Gastrocnemius medialis (tissue), 4 donors: ENCODE measurements around the gene GALK2. TPM values are rescaled to one million over a fixed set of nuclear protein-coding genes. Genes with fewer than 3 reads are reported as not detected.
"Not testable (repeated sequence)": the region's sequence is repeated elsewhere in the genome, so short reads cannot be mapped to it uniquely, and the experiment has no call there.

Source experiments
- ATAC-seq, 2 donors: fragments of 150-250 bp; one replicate each; pipeline ENCODE4 v1.9.1; 2016
- DNase-seq, 2 donors: peaks; one replicate each; pipeline ENCODE4 v3.0.0-alpha.2; 2019
- H3K27ac ChIP-seq, 4 donors: fragments of 200-600 bp; sonication (generic); 1 replicate in 1 of 4; 2 replicates in 3 of 4; pipeline ENCODE4 v1.5.1; 2016 to 2018; ENCODE audit warnings: mild to moderate bottlenecking in 2 of 4, moderate library complexity in 1 of 4
- H3K27me3 ChIP-seq, 3 donors: fragments of 200-600 bp; sonication (generic) in 2 of 3; 1 replicate in 1 of 3; 2 replicates in 2 of 3; pipeline versions ENCODE4 v1.5.1 to v1.6.0; 2016 to 2019; ENCODE audit warnings: mild to moderate bottlenecking in 1 of 3, moderate library complexity in 1 of 3
- H3K36me3 ChIP-seq, 2 donors: fragments of 200-600 bp; sonication (generic) in 1 of 2; one replicate each; pipeline ENCODE4 v1.5.1; 2017 to 2018
- H3K4me1 ChIP-seq, 2 donors: fragments of 200-600 bp; sonication (generic) in 1 of 2; one replicate each; pipeline ENCODE4 v1.5.1; 2016 to 2017; ENCODE audit warnings: mild to moderate bottlenecking in 2 of 2
- H3K4me3 ChIP-seq, 4 donors: fragments of 200-600 bp; sonication (generic) in 3 of 4; 1 replicate in 1 of 4; 2 replicates in 3 of 4; pipeline ENCODE4 v1.5.1; 2016 to 2019; ENCODE audit warnings: mild to moderate bottlenecking in 2 of 4
- H3K9me3 ChIP-seq, 3 donors: fragments of 200-600 bp; sonication (generic) in 2 of 3; 1 replicate in 1 of 3; 2 replicates in 2 of 3; pipeline ENCODE4 v1.5.1; 2016 to 2019
- CTCF ChIP-seq, 5 experiments: fragments of 450-650 bp in 3 of 5; fragments of 200-600 bp in 2 of 5; sonication (generic) in 2 of 5; IDR thresholded peaks in 4 of 5; conservative IDR thresholded peaks in 1 of 5; 1 replicate in 4 of 5; 2 replicates in 1 of 5; pipeline ENCODE4 v1.5.1; 2016 to 2019; ENCODE audit warnings: antibody characterized with exemption in 5 of 5, mild to moderate bottlenecking in 3 of 5, moderate library complexity in 3 of 5
- POLR2A ChIP-seq, 2 donors: fragments of 450-650 bp; IDR thresholded peaks; one replicate each; pipeline ENCODE4 v1.6.1; 2017; ENCODE audit warnings: antibody characterized with exemption in 2 of 2, mild to moderate bottlenecking in 2 of 2, moderate library complexity in 2 of 2
- in situ Hi-C, 4 donors: fragments of 200-750 bp; cut with MboI; loops; one replicate each; pipeline versions ENCODE4 v1.15.0 to v1.8.0; 2017; ENCODE audit warnings: low sequenced_read_pairs in 4 of 4
- intact Hi-C: fragments of 100-400 bp; cut with DNase I; formaldehyde crosslinking; loops from one replicate; pipeline ENCODE4 v1.15.1; 2023; ENCODE audit warnings: low total_unique reads
- total RNA-seq, 4 donors: library from RNA; depleted of rRNA; stranded (reverse); fragments of >200 nt; gene quantifications; one replicate each; pipeline versions ENCODE4 v1.1.0 to v1.2.3, GENCODE V29; 2016

The GALK2 gene
- total RNA-seq, 4 donors from 2014 or later: 19.1 to 29.5 (median 22.9) TPM

GRCh38 chr15:49164865-49165264 is 5.2 kb upstream of the GALK2 start:
- H3K36me3 ChIP-seq: peaks cover 0 to 8% of the 10 kb centered on the region in 2 donors

GRCh38 chr15:49168016-49168415 is 2.0 kb upstream of the GALK2 start:
- Histone ChIP-seq H3K4me3 (no peak overlapping the region), H3K4me1 (no peaks in the 10 kb centered on the region), H3K9me3 (no peaks in the 10 kb centered on the region), H3K27ac (no peak overlapping the region), H3K36me3 (no peaks in the 10 kb centered on the region), H3K27me3 (no peaks in the 10 kb centered on the region)
- intact Hi-C loops: no loop called here
- TF ChIP-seq POLR2A (IDR thresholded peaks at IDR 0.05): no peak
- TF ChIP-seq CTCF (IDR thresholded peaks at IDR 0.05 in 4 of 5, conservative IDR thresholded peaks at IDR 0.05 in 1 of 5): no peak
- in situ Hi-C loops: loop anchor here in 1 of 4 donors (25.0 kb wide), 1 partner anchor 306 kb away; no protein-coding TSS in a partner anchor
- ATAC-seq (no peak), DNase-seq (no peak)

More at GRCh38 chr15:49164865-49165264, 5.2 kb upstream of the GALK2 start:
- intact Hi-C loops (no loop called here), in situ Hi-C loops (loop anchor here in 1 of 4 donors (25.0 kb wide), 1 partner anchor 303 kb away; no protein-coding TSS in a partner anchor)
- no peaks in the 10 kb centered on the region for H3K4me1 ChIP-seq
- H3K27ac ChIP-seq: no peak overlapping the region
- ATAC-seq (no peak), DNase-seq (no peak)
- no peak overlapping the region for H3K4me3 ChIP-seq
- no peak for TF ChIP-seq CTCF (IDR thresholded peaks at IDR 0.05 in 4 of 5, conservative IDR thresholded peaks at IDR 0.05 in 1 of 5)
- TF ChIP-seq POLR2A (IDR thresholded peaks at IDR 0.05): no peak
- H3K9me3 ChIP-seq: no peaks in the 10 kb centered on the region
- no peaks in the 10 kb centered on the region for H3K27me3 ChIP-seq

GRCh38 chr15:49171790-49172189 is 1.7 kb downstream of the GALK2 start:
- in situ Hi-C loops (loop anchor here in 1 of 4 donors (25.0 kb wide), 1 partner anchor 309 kb away; no protein-coding TSS in a partner anchor), intact Hi-C loops (no loop called here)
- no peak for TF ChIP-seq POLR2A (IDR thresholded peaks at IDR 0.05)
- TF ChIP-seq CTCF (IDR thresholded peaks at IDR 0.05 in 4 of 5, conservative IDR thresholded peaks at IDR 0.05 in 1 of 5): no peak
- H3K36me3 ChIP-seq: no peaks in the 10 kb centered on the region
- H3K27ac ChIP-seq: no peak overlapping the region
- H3K4me1 ChIP-seq: no peaks in the 10 kb centered on the region
- DNase-seq (no peak), ATAC-seq (no peak)
- no peaks in the 10 kb centered on the region for H3K27me3 ChIP-seq
- no peaks in the 10 kb centered on the region for H3K9me3 ChIP-seq
- H3K4me3 ChIP-seq: no peak overlapping the region

GRCh38 chr15:49174902-49175301 is 4.9 kb downstream of the GALK2 start:
- H3K4me1 ChIP-seq: no peaks in the 10 kb centered on the region
- TF ChIP-seq CTCF (IDR thresholded peaks at IDR 0.05 in 4 of 5, conservative IDR thresholded peaks at IDR 0.05 in 1 of 5): no peak
- TF ChIP-seq POLR2A (IDR thresholded peaks at IDR 0.05): no peak
- H3K9me3 ChIP-seq: no peaks in the 10 kb centered on the region
- H3K4me3 ChIP-seq: no peak overlapping the region
- H3K27me3 ChIP-seq: no peaks in the 10 kb centered on the region
- no peaks in the 10 kb centered on the region for H3K36me3 ChIP-seq
- intact Hi-C loops (no loop called here), in situ Hi-C loops (loop anchor here in 1 of 4 donors (25.0 kb wide), 1 partner anchor 313 kb away; no protein-coding TSS in a partner anchor)
- no peak for DNase-seq
- H3K27ac ChIP-seq: no peak overlapping the region
- ATAC-seq: no peak

- in situ Hi-C loops, H3K9me3 ChIP-seq, H3K27me3 ChIP-seq, H3K27ac ChIP-seq, ATAC-seq, H3K4me1 ChIP-seq, intact Hi-C loops, DNase-seq, H3K4me3 ChIP-seq, H3K36me3 ChIP-seq: not testable (repeated sequence)
Measured at GRCh38 chr15:49175582-49176397, 5.7 kb downstream of the GALK2 start.
